ENCODE results near the gene CD84.
"Not testable (repeated sequence)": the region's sequence is repeated elsewhere in the genome, so short reads cannot be mapped to it uniquely, and the experiment has no call there.

Gene CD84

GRCh38 chr1:160541622-160542302 is 37.5 kb downstream of the CD84 start:
- DNase-seq (ENCODE audit: low read depth), result no peak

DNA sequence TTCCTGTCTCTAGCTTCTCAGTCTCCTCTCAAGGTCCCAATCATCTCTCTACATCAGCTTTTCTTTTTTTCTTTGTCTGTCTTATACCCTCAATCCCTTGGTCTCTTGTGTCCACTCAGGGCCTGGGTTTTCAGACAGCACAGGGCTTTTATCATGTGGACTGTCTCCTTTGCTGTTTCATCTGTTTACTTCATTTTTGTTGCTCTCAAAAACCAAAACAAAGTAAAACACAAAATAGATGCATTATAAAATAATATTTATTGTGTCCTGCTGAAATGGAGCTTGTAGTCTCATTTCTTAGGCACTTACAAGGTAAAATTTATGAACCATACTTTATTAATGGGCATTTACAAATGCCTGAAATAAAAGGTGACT is 38.5 kb downstream of the CD84 start:
- DNase-seq (ENCODE audit: low read depth), result no peak

DNA sequence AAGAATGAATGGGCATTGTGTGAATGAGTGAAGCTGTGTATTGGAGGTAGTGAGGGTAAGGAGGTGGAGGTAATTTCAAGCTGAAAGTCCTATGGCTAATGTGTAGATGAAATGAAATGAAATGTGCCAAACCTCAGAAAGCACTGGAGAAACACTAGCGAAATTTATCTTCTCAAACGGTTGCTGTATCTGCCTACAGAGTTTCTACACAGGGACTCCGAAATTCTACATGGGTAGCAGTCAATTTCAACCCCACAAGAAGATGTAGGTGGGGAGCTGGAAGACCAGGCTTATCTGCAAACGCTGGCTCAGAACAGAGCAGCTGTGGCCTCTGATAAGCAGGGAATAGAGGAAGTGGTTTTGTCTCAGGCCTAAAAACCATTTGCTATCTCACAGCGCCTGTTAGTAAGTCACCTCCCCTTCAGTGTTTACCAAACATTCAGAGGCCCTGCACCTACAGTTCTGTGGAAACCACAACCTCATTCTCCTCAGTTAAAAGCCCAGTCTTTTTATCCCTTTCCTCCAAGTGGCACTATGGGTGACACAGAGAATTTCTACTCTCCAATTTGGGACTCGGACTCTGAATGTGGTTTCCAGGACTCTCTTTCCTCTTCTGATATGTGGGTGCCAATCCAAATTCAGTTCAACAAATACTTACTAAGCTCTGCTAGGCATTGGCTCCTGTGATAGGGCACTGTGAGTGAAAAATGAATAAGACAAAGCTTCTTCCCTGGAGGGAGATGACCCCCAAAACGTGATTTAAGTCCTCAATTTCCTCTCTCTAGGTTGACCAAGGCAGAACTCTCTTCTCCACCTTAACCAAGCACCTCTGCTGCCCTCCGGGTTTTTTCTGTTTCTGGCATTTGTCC is 39.1 kb downstream of the CD84 start:
- DNase-seq (ENCODE audit: low read depth), result no peak

GRCh38 chr1:160539684-160539989 is 39.7 kb downstream of the CD84 start:
- DNase-seq (ENCODE audit: low read depth), result no peak

DNA sequence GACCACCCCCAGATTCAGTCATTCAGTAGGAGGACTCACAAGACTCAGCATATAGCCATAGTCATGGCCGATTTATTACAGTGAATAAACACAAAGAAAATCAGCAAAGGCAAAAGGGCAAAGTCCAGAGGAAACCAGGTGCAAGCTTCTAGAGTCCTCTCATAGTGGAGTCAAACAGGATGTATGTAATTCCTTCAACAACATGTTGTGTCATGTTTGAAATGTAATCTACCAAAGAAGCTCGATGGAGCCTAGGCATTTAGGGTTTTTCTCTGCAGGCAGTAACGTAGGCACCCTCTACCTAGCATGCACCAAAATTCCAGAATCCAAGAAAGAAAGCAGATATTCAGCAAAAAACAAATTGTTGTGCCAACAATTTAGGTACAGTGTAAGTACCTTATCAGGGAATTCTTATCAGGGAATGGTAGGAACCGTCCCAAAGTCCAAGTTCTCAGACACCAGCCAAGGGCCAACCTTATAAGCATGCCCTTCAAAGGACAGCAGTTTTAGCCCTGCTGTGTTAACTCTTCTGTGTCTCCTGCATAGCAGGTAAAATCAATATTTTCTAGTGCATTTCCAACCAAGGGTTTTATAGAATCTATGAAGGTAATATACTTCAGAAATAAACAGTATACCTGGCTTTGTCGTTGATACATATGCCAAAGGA is 40.2 kb downstream of the CD84 start:
- no peak for DNase-seq (ENCODE audit: low read depth)

DNA sequence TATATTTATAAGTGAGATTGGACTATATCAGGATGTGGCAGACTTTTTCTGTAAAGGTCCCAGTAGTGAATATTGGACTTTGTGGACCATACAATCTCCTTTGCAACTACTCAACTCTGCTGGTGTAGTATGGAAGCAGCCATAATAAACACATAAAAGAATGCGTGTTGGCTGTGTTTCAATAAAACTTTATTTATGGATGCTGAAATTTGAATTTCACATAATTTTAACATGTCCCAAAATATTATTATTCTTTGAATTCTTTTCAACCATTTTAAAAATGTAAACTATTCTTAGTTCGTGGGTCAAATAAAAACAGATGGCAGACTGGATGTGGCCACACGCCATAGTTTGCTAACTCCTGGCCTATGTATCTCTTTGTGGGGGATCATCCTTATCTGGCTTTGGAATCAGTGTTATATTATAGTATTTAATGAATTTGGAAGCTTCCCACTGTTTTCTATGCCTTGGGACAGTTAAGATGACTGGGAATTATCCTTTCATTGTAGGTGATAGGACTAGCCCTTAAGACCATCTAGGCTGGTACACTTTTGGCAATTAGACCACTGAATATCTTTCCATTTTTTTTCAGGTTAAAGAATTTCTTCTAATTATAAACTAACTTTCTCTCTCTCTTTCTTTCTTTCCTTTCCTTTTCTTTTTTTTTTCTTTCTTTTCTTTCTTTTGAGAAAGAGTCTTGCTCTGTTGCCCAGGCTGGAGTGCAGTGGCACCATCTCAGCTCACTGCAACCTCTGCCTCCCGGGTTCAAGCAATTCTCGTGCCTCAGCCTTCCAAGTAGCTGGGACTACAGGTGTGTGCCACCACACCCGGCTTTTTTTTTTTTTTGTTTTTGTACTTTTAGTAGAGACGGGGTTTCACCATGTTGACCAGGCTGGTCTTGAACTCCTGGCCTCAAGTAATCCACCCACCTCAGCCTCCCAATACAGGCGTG is 41.3 kb downstream of the CD84 start:
- no peak for DNase-seq (ENCODE audit: low read depth)

GRCh38 chr1:160534823-160535605 is 44.3 kb downstream of the CD84 start:
- DNase-seq (ENCODE audit: low read depth), result no peak

- not testable (repeated sequence) for DNase-seq (ENCODE audit: low read depth)
These were observed 46.8 kb downstream of the CD84 start for GRCh38 chr1:160532557-160532813.

DNA sequence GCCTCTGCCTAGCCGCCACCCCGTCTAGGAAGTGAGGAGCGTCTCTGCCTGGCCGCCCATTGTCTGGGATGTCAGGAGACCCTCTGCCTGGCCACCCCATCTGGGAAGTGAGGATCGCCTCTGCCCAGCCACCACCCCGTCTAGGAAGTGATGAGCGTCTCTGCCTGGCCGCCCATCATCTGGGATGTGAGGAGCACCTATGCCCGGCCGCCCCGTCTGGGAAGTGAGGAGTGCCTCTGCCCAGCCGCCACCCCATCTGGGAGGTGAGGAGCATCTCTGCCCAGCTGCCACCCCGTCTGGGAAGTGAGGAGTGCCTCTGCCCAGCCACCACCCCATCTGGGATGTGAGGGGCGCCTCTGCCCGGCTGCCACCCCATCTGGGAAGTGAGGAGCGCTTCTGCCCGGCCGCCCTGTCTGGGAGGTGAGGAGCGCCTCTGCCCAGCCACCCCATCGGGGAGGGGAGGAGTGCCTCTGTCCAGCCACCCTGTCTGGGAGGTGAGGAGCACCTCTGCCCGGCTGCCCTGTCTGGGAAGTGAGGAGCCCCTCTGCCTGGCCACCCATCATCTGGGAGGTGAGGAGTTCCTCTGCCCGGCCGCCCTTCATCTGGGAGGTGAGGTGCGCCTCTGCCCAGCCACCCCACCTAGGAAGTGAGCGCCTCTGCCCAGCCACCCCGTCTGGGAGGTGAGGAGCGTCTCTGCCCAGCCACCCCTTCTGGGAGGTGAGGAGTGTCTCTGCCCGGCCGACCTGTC is 47.3 kb downstream of the CD84 start:
- DNase-seq (ENCODE audit: low read depth), result not testable (repeated sequence)

DNA sequence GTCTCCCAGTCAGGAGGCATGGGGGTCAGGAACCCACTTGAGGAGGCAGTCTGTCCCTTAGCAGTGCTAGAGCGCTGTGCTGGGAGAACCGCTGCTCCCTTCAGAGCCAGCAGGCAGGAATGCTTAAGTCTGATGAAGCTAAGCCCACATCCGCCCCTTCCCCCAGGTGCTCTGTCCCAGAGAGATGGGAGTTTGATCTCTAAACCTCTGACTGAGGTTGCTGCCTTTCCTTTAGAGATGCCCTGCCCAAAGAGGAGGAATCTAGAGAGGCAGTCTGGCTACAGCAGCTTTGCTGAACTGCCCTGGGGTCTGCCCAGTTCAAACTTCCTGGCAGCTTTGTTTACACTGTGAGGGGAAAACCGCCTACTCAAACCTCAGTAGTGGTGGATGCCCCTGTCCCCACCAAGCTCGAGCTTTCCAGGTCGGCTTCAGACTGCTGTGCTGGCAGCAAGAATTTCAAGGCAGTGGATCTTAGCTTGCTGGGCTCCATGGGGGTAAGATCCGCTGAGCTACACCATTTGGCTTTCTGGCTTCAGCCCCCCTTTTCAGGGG is 49.8 kb downstream of the CD84 start:
- DNase-seq (ENCODE audit: low read depth), result not testable (repeated sequence)

DNA sequence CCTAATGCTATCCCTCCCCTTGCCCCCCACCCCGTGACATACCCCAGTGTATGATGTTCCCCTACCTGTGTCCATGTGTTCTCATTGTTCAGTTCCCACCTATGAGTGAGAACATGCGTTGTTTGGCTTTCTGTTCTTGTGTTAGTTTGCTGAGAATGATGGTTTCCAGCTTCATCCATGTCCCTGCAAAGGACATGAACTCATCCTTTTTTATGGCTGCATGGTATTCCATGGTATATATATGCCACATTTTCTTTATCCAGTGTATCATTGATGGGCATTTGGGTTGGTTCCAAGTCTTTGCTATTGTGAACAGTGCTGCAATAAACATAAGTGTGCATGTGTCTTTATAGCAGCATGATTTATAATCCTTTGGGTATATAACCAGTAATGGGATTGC is 55.5 kb downstream of the CD84 start:
- DNase-seq (ENCODE audit: low read depth), result not testable (repeated sequence)

DNA sequence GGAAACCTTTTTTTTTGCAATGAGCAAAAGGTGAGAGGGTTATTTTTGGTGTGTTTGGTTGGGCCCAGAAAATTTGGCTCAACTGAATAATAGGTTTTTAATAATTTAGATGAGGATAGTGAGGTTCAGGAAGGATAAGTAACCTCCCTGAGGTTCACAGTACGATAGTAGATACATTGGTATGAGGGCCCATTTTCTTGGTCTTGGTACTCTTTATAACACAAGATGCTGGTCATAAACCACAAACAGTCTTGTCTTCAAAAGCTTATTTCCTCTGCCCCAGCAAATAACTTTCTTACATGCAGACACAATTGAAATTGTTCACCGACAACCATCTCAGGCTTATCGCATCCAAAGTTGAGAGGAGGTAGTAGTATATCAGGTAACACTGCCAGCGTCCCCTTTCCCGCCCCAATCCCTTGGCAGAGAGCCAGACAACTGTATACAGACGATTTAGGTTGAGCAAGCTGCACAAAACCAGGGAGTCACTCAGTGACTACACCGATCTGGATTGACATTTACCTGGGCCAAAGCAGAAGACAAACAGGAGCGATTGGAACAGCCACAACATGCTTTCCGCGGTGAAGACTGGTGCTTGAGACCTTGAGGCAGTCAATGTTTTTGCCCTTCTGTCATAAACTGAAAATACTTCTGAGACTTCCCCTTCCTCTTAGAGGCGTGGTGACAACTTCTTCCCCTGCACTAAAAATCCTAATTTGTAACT is 56.5 kb downstream of the CD84 start, which contains the start of gene SLAMF6:
Gene SLAMF6 (minus strand): TSS at position 634 of the 724 bp plus-strand sequence. CDS start 63 bp downstream, at position 571.
- DNase-seq (ENCODE audit: low read depth), result no peak

- DNase-seq (ENCODE audit: low read depth), result no peak
These were observed 57.2 kb downstream of the CD84 start for GRCh38 chr1:160522136-160522535.

DNA sequence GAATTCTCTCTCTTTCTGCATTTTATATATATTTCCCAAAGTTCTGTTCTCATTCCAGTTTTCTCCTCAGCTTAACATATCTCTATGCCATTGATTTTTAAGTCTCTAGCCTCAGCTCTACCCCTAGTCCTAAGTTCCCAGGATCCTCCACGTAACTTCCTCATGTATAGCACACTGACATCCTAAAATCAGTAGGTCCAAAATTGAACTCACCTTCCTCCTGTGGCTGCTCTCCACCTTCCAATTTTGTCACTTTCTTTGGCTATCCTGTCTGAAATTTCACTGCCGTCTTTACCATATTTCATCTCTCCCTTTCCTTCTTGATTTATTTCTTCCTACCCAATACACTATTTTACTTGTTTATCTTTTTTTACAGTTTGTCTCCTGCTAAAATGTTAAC is 57.7 kb downstream of the CD84 start:
- no peak for DNase-seq (ENCODE audit: low read depth)

GRCh38 chr1:160520999-160521398 is 58.3 kb downstream of the CD84 start:
- DNase-seq (ENCODE audit: low read depth), result no peak

GRCh38 chr1:160520582-160520981 is 58.7 kb downstream of the CD84 start:
- DNase-seq (ENCODE audit: low read depth), result no peak

DNA sequence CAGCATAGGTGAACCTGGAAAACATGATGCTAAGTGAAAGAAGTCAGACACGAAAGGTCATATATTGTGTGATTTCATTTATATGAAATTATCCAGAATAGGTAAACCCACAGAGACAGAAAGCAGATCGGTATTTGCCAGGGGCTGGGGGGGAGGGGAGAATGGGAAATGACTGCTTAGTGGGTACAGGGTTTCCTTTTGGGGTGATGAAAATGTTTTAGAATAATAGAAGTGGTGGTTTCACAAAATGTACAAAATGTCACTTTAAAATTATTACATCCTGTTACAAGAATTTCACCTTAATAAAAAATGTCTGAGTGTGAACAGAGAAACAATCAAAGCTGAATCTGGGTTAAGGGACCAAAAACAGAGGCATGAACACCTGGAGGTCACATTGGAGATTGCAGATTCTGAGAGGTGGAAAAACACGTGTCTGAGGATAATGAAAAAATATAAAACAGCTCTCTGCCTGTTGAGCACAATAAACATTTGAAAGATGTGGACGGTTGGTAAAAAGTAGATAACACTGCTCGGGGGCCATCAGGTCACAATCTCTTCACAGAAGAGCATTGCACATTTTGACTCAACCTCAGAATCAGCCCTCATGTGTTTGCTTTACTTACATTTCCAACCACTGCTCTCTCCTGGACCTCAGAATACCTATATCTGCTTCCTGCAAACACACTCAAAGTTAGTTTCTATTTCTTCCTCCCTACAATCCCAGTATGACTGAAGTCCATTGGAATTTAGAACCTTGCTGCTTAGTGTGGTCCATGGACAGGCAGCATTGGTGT is 59.5 kb downstream of the CD84 start:
- no peak for DNase-seq (ENCODE audit: low read depth)

DNA sequence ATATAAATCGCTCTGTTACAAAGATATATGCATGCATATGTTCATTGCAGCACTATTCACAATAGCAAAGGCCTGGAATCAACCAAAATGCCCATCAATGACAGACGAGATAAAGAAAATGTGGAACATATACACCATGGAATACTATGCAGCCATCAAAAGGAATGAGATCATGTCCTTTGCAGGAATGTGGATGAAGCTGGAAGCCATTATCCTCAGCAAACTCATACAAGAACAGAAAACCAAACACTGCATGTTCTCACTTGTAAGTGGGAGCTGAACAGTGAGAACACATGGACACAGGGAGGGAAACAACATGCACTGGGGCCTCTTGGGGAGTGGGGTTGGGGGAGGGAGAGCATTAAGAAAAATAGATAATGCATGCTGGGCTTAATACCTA is 61.8 kb downstream of the CD84 start:
- DNase-seq (ENCODE audit: low read depth), result not testable (repeated sequence)

GRCh38 chr1:160515908-160516307 is 63.4 kb downstream of the CD84 start:
- not testable (repeated sequence) for DNase-seq (ENCODE audit: low read depth)

Measured in stimulated activated CD8-positive, alpha-beta memory T cell treated with anti-CD3 and anti-CD28 coated beads, Interleukin-15, amount 100 ng/mL, for 24 hours (primary cell).